Gastrocnemius medialis (tissue), 4 donors: ENCODE results near the gene CYP1A2. TPM values are rescaled to one million over a fixed set of nuclear protein-coding genes. Genes with fewer than 3 reads are reported as not detected.

Experiments
- ATAC-seq, 2 donors: fragments of 150-250 bp; one replicate each; pipeline ENCODE4 v1.9.1; 2016
- DNase-seq, 2 donors: peaks; one replicate each; pipeline ENCODE4 v3.0.0-alpha.2; 2019
- H3K27ac ChIP-seq, 4 donors: fragments of 200-600 bp; sonication (generic); 1 replicate in 1 of 4; 2 replicates in 3 of 4; pipeline ENCODE4 v1.5.1; 2016 to 2018; ENCODE audit warnings: mild to moderate bottlenecking in 2 of 4, moderate library complexity in 1 of 4
- H3K27me3 ChIP-seq, 3 donors: fragments of 200-600 bp; sonication (generic) in 2 of 3; 1 replicate in 1 of 3; 2 replicates in 2 of 3; pipeline versions ENCODE4 v1.5.1 to v1.6.0; 2016 to 2019; ENCODE audit warnings: mild to moderate bottlenecking in 1 of 3, moderate library complexity in 1 of 3
- H3K36me3 ChIP-seq, 2 donors: fragments of 200-600 bp; sonication (generic) in 1 of 2; one replicate each; pipeline ENCODE4 v1.5.1; 2017 to 2018
- H3K4me1 ChIP-seq, 2 donors: fragments of 200-600 bp; sonication (generic) in 1 of 2; one replicate each; pipeline ENCODE4 v1.5.1; 2016 to 2017; ENCODE audit warnings: mild to moderate bottlenecking in 2 of 2
- H3K4me3 ChIP-seq, 4 donors: fragments of 200-600 bp; sonication (generic) in 3 of 4; 1 replicate in 1 of 4; 2 replicates in 3 of 4; pipeline ENCODE4 v1.5.1; 2016 to 2019; ENCODE audit warnings: mild to moderate bottlenecking in 2 of 4
- H3K9me3 ChIP-seq, 3 donors: fragments of 200-600 bp; sonication (generic) in 2 of 3; 1 replicate in 1 of 3; 2 replicates in 2 of 3; pipeline ENCODE4 v1.5.1; 2016 to 2019
- POLR2A ChIP-seq, 2 donors: fragments of 450-650 bp; IDR thresholded peaks; one replicate each; pipeline ENCODE4 v1.6.1; 2017; ENCODE audit warnings: antibody characterized with exemption in 2 of 2, mild to moderate bottlenecking in 2 of 2, moderate library complexity in 2 of 2
- in situ Hi-C, 4 donors: fragments of 200-750 bp; cut with MboI; loops; one replicate each; pipeline versions ENCODE4 v1.15.0 to v1.8.0; 2017; ENCODE audit warnings: low sequenced_read_pairs in 4 of 4
- intact Hi-C: fragments of 100-400 bp; cut with DNase I; formaldehyde crosslinking; loops from one replicate; pipeline ENCODE4 v1.15.1; 2023; ENCODE audit warnings: low total_unique reads
- total RNA-seq, 4 donors: library from RNA; depleted of rRNA; stranded (reverse); fragments of >200 nt; gene quantifications; one replicate each; pipeline versions ENCODE4 v1.1.0 to v1.2.3, GENCODE V29; 2016
- TF ChIP-seq, protein P1 (sequence below), 5 experiments: fragments of 450-650 bp in 3 of 5; fragments of 200-600 bp in 2 of 5; sonication (generic) in 2 of 5; IDR thresholded peaks in 4 of 5; conservative IDR thresholded peaks in 1 of 5; 1 replicate in 4 of 5; 2 replicates in 1 of 5; pipeline ENCODE4 v1.5.1; 2016 to 2019; ENCODE audit warnings: antibody characterized with exemption in 5 of 5, mild to moderate bottlenecking in 3 of 5, moderate library complexity in 3 of 5

Gene CYP1A2
- total RNA-seq, 4 donors from 2014 or later, result not detected

- no peaks in the 10 kb centered on the region for H3K27me3 ChIP-seq
- H3K4me3 ChIP-seq, result no peak overlapping the region
- intact Hi-C loops, result no loop called here
- TF ChIP-seq, protein P1, sequence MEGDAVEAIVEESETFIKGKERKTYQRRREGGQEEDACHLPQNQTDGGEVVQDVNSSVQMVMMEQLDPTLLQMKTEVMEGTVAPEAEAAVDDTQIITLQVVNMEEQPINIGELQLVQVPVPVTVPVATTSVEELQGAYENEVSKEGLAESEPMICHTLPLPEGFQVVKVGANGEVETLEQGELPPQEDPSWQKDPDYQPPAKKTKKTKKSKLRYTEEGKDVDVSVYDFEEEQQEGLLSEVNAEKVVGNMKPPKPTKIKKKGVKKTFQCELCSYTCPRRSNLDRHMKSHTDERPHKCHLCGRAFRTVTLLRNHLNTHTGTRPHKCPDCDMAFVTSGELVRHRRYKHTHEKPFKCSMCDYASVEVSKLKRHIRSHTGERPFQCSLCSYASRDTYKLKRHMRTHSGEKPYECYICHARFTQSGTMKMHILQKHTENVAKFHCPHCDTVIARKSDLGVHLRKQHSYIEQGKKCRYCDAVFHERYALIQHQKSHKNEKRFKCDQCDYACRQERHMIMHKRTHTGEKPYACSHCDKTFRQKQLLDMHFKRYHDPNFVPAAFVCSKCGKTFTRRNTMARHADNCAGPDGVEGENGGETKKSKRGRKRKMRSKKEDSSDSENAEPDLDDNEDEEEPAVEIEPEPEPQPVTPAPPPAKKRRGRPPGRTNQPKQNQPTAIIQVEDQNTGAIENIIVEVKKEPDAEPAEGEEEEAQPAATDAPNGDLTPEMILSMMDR (IDR thresholded peaks at IDR 0.05 in 4 of 5, conservative IDR thresholded peaks at IDR 0.05 in 1 of 5), result no peak
- TF ChIP-seq POLR2A (IDR thresholded peaks at IDR 0.05), result no peak
- no peak for ATAC-seq
- in situ Hi-C loops, result no loop called here
- H3K27ac ChIP-seq, result no peak overlapping the region
- no peaks in the 10 kb centered on the region for H3K9me3 ChIP-seq
- DNase-seq, result no peak
- H3K36me3 ChIP-seq, result no peaks in the 10 kb centered on the region
- H3K4me1 ChIP-seq, result peaks cover 34 to 41% of the 10 kb centered on the region in 2 donors
Observed at GRCh38 chr15:74793135-74794028, 44.7 kb downstream of the CYP1A2 start.

- intact Hi-C loops, result no loop called here
- Histone ChIP-seq H3K4me1 (peaks cover 32 to 40% of the 10 kb centered on the region in 2 donors), H3K4me3 (no peak overlapping the region), H3K9me3 (no peaks in the 10 kb centered on the region), H3K27me3 (no peaks in the 10 kb centered on the region), H3K36me3 (no peaks in the 10 kb centered on the region), H3K27ac (no peak overlapping the region)
- in situ Hi-C loops, result no loop called here
- ATAC-seq (no peak), DNase-seq (no peak)
- TF ChIP-seq, protein P1 (IDR thresholded peaks at IDR 0.05 in 4 of 5, conservative IDR thresholded peaks at IDR 0.05 in 1 of 5), result no peak
- no peak for TF ChIP-seq POLR2A (IDR thresholded peaks at IDR 0.05)
Observed at GRCh38 chr15:74794248-74794969, 45.8 kb downstream of the CYP1A2 start.

DNA sequence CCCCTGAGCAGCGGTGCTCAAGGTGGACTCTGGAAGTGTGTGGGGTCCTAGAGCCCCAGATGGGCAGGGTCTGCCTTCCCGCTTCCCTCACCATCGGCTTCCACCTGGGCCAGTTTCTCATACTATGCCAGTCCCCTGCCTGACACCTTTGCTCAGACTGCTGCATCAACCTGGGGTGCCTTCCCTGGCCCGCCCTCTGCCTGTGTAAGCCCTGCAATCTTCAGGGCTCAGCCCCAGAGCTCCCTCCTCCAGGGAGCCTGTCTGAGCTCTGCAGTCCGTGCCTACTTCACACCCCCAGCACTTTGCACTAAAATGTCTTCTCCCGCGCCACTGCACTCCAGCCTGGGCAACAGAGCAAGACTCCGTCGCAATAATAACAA is 46.3 kb downstream of the CYP1A2 start:
- Histone ChIP-seq H3K4me1 (peaks cover 31 to 40% of the 10 kb centered on the region in 2 donors), H3K36me3 (no peaks in the 10 kb centered on the region), H3K4me3 (no peak overlapping the region), H3K9me3 (no peaks in the 10 kb centered on the region), H3K27ac (no peak overlapping the region), H3K27me3 (no peaks in the 10 kb centered on the region)
- no peak for TF ChIP-seq POLR2A (IDR thresholded peaks at IDR 0.05)
- TF ChIP-seq, protein P1 (IDR thresholded peaks at IDR 0.05 in 4 of 5, conservative IDR thresholded peaks at IDR 0.05 in 1 of 5), result no peak
- in situ Hi-C loops (no loop called here), intact Hi-C loops (no loop called here)
- DNase-seq, result no peak
- ATAC-seq, result no peak

DNA sequence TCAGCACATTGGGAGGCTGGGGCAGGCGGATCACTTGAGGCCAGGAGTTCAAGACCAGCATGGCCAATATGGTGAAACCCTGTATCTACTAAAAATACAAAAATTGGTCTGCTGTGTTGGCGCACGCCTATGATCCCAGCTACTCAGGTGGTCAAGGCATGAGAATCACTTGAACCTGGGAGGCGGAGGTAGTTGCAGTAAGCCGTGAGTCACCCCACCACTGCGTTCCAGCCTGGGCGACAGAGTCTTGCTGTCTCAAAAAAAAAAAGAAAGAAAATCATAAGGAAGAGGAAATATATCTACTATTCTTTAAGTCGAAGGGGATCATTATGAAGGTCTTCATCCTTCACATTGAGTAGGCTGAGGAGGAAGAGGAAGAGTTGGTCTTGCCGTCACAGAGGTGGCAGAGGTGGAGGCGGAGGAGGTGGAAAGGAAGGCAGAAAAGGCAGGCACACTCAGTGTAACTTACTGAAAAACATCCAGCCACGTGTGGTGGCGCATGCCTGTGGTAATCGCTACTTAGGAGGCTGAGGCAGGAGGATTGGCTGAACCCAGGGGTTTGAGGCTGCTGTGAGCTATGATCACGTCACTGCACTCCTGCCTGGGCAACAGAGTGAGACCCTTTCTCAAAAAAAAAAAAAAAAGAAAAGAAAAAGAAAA is 47.5 kb downstream of the CYP1A2 start:
- H3K36me3 ChIP-seq, result no peaks in the 10 kb centered on the region
- in situ Hi-C loops, result no loop called here
- H3K27me3 ChIP-seq, result no peaks in the 10 kb centered on the region
- no peak for ATAC-seq
- DNase-seq, result no peak
- TF ChIP-seq, protein P1 (IDR thresholded peaks at IDR 0.05 in 4 of 5, conservative IDR thresholded peaks at IDR 0.05 in 1 of 5), result no peak
- no peak for TF ChIP-seq POLR2A (IDR thresholded peaks at IDR 0.05)
- H3K27ac ChIP-seq, result no peak overlapping the region
- intact Hi-C loops, result no loop called here
- H3K9me3 ChIP-seq, result no peaks in the 10 kb centered on the region
- H3K4me3 ChIP-seq, result no peak overlapping the region
- H3K4me1 ChIP-seq, result peaks cover 23 to 30% of the 10 kb centered on the region in 2 donors
